Kidney (tissue), 14 donors: ENCODE measurements around the gene RILPL1. TPM values are rescaled to one million over a fixed set of nuclear protein-coding genes. Genes with fewer than 3 reads are reported as not detected.

ENCODE experiments used
- DNase-seq, 5 donors: peaks; one replicate each; pipeline ENCODE4 v3.0.0-alpha.2; 2013 to 2020
- FAIRE-seq: peaks from 2 replicates; lab custom pipeline; 2012; peaks lifted over from hg19 to GRCh38; lab: Jason Lieb, UNC
- H3K27ac ChIP-seq, 2 donors: one replicate each; pipeline ENCODE4 v1.7.0; 2013; ENCODE audit warnings: low read depth in 2 of 2, low read length in 2 of 2, inconsistent platforms in 1 of 2
- H3K27me3 ChIP-seq: one replicate; pipeline ENCODE4 v1.7.1; 2013; ENCODE audit warnings: low read length, inconsistent platforms; ENCODE audit not compliant: control insufficient read depth, insufficient read depth
- H3K36me3 ChIP-seq, 3 donors: one replicate each; pipeline versions ENCODE4 v1.7.0 to v1.7.1; 2013; ENCODE audit warnings: low read length in 3 of 3, control low read depth in 1 of 3, inconsistent platforms in 1 of 3; ENCODE audit not compliant: insufficient read depth in 3 of 3, control insufficient read depth in 2 of 3
- H3K4me1 ChIP-seq, 3 donors: one replicate each; pipeline versions ENCODE4 v1.7.0 to v1.7.1; 2013; ENCODE audit warnings: low read length in 3 of 3, inconsistent platforms in 1 of 3, low read depth in 1 of 3; ENCODE audit not compliant: control insufficient read depth in 2 of 3, insufficient read depth in 2 of 3
- H3K4me3 ChIP-seq, 3 donors: one replicate each; pipeline versions ENCODE4 v1.7.0 to v1.8.1; 2013; ENCODE audit warnings: low read length in 3 of 3, control low read depth in 1 of 3, inconsistent platforms in 1 of 3
- H3K9ac ChIP-seq, 3 donors: one replicate each; pipeline versions ENCODE4 v1.7.0 to v1.7.1; 2013; ENCODE audit warnings: low read length in 3 of 3, control low read depth in 1 of 3, inconsistent platforms in 1 of 3
- H3K9me3 ChIP-seq, 3 donors: one replicate each; pipeline versions ENCODE4 v1.7.0 to v1.7.1; 2013; ENCODE audit warnings: low read length in 3 of 3, control low read depth in 1 of 3, inconsistent platforms in 1 of 3; ENCODE audit not compliant: control insufficient read depth in 2 of 3, insufficient read depth in 1 of 3
- CTCF ChIP-seq: IDR thresholded peaks from 3 replicates; pipeline ENCODE4 v1.5.1; 2012; ENCODE audit warnings: mild to moderate bottlenecking, moderate library complexity, borderline replicate concordance; ENCODE audit not compliant: insufficient read depth; ENCODE audit errors: extremely low read depth
- intact Hi-C: fragments of 100-400 bp; cut with DNase I; formaldehyde crosslinking; loops from one replicate; pipeline ENCODE4 v1.11.1; 2022
- polyA plus RNA-seq: library from polyadenylated mRNA; stranded (reverse); fragments of 350-450 nt; fragmentation: Illumina TruSeq; extraction: RNeasy Lipid Tissue Mini Kit (QIAGEN cat#74804); gene quantifications from one replicate; pipeline ENCODE4 v1.2.3, GENCODE V29; 2014; ENCODE audit warnings: low read depth, low replicate concordance; ENCODE audit not compliant: insufficient read depth
- total RNA-seq: library from RNA; stranded (reverse); fragmentation: NEBNext Ultra II Directional; extraction: Animal tissue kit (Norgen Biotek cat#: 25700); gene quantifications from one replicate; pipeline ENCODE4 v1.2.1, GENCODE V29; 2021
- donor health status: control.
- donor health status: control.
- donor health status: control.
- donor health status: control.
- donor health status: control.
- donor health status: DM: yes; HTN: yes; CAD: no.
- donor health status: Normal renal cell carcinoma (clear cell type).

Gene RILPL1
- total and polyA plus RNA-seq, 2 donors from 2014 or later: 14.1 to 19.0 TPM

- FAIRE-seq (no peak), DNase-seq (peak in 2 of 5 donors; percentile 6 to 22)
- Histone ChIP-seq H3K4me1 (peaks cover 0 to 17% (median 0%) of the 10 kb centered on the region in 3 donors), H3K9ac (peak overlapping the region in 1 of 3 donors; percentile 14), H3K27me3 (no peaks in the 10 kb centered on the region), H3K27ac (no peak overlapping the region), H3K36me3 (no peaks in the 10 kb centered on the region), H3K9me3 (no peaks in the 10 kb centered on the region), H3K4me3 (no peak overlapping the region)
- no peak for TF ChIP-seq CTCF
- intact Hi-C loops: no loop called here
Observed at GRCh38 chr12:123531091-123531490, 2.4 kb downstream of the RILPL1 start.

- intact Hi-C loops: no loop called here
- FAIRE-seq (no peak), DNase-seq (peak in 1 of 5 donors; percentile 11)
- Histone ChIP-seq H3K27ac (no peak overlapping the region), H3K27me3 (no peaks in the 10 kb centered on the region), H3K4me1 (peaks cover 0 to 17% (median 0%) of the 10 kb centered on the region in 3 donors), H3K9ac (no peak overlapping the region), H3K9me3 (no peaks in the 10 kb centered on the region), H3K4me3 (no peak overlapping the region), H3K36me3 (no peaks in the 10 kb centered on the region)
- TF ChIP-seq CTCF: no peak
Observed at GRCh38 chr12:123530668-123531067, 2.9 kb downstream of the RILPL1 start.

- Histone ChIP-seq H3K36me3 (no peaks in the 10 kb centered on the region), H3K27ac (no peak overlapping the region), H3K9me3 (no peaks in the 10 kb centered on the region), H3K4me3 (no peak overlapping the region), H3K4me1 (peaks cover 0 to 17% (median 0%) of the 10 kb centered on the region in 3 donors), H3K9ac (no peak overlapping the region), H3K27me3 (no peaks in the 10 kb centered on the region)
- DNase-seq (peak in 1 of 5 donors; percentile 12), FAIRE-seq (no peak)
- intact Hi-C loops: no loop called here
- TF ChIP-seq CTCF: no peak
Observed at GRCh38 chr12:123529686-123530085, 3.8 kb downstream of the RILPL1 start.

GRCh38 chr12:123528858-123529257 is 4.7 kb downstream of the RILPL1 start:
- intact Hi-C loops: no loop called here

More at GRCh38 chr12:123528858-123529257, 4.7 kb downstream of the RILPL1 start:
- no peak overlapping the region for H3K27ac ChIP-seq
- DNase-seq: no peak
- H3K4me3 ChIP-seq: no peak overlapping the region
- peaks cover 0 to 17% (median 0%) of the 10 kb centered on the region in 3 donors for H3K4me1 ChIP-seq
- H3K9ac ChIP-seq: no peak overlapping the region
- no peak for TF ChIP-seq CTCF
- H3K36me3 ChIP-seq: no peaks in the 10 kb centered on the region
- no peaks in the 10 kb centered on the region for H3K27me3 ChIP-seq
- no peak for FAIRE-seq
- H3K9me3 ChIP-seq: no peaks in the 10 kb centered on the region
